Measurements from ENCODE around the gene CDH4.

Gene CDH4

DNA sequence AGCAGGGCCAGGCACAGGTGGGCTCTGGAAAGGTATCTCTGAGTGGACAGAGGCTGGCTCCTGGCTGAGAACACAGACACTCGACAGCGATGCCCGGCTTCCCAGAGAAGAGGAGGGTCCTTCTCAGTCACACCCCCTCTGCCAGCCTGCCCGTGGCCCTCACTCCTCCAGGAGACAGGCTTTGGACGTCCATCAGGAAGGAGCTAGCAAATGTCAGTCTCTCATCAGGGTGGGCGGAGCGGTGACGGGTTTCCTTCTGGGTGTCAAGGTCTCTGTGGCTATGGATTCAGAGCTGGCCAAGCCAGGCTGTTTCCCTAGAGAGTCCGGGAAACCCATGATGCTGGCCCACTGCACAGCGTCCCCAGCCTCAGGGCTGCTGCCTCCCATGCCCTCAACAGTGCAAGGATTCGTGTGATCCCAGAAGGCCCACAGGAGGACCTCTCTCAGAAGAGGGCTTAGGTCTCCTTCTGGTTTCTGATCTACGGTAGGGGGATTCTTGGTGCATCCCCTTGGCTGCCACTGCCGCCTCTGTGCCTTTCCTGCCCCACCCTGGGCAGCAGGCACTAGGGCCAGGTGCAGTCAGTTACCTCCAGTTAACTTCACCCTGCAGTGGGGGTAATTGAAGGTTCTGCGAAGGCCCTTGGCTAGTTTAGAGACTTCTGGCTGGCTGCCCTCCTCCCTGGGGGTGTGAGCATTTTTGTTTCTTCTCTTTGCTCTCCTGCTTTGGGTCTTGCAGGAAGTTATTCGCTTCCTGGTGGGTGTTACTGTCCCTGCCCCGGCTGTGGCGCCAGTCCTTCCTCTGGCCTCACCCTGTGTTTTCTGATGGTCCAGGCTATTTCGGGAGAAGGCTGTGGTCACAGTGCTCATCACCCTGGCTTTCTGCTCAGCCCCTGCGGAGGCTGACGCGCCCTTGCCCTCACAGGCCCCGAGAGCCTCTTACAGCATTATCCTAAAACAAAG lies 80.2 kb downstream of the CDH4 start:
- DNase-seq, result no peak

DNA sequence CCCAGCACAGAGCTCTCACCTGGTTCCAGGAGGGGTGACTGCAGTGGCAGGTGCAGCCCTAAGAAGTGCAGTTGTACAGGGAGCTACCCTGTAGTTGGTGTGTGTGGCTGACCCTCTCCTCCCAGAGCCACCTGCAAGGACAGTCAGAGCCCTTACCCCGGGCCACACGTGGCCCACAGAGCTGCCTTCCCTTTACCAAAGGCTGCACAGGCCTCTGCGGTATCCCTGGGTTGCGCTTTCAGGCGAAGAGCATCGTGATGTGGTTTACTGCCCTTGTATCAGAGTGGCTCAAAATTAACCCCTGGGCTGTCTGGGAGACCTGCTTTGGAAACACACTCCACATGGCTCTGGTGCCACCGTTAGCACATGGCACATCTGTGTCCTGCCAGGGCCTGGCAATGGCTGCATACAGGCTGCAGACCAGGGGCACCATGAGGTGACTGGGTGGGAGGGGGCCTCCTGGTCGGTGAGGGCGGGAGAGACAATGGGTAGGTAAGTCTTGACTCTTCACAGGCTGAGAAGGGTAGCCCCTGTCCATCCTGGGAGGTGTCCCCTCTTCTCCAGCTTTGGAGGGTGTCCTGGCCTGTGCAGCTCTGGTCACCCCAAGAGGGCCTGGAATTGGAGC lies 81.5 kb downstream of the CDH4 start:
- DNase-seq, result no peak

DNA sequence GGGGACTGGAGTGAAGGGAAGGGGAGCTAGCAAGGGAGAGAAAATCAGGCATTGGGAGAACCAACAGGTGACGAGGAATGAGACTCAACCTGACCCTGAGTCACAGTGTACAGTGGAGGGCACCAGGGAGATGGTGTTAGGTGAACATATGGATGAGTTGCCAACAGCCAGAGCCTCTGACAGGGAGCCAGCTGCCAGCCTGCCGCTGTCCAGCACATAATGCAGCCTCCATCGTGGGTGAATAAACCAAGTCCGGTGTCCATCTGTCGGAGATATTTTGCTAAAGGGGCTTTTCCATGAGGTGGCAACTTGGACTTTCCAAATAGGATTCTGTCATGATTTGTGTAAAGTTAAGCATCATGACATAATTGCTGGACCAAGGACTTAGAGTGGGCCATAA lies 88.1 kb downstream of the CDH4 start:
- DNase-seq, result no peak

DNA sequence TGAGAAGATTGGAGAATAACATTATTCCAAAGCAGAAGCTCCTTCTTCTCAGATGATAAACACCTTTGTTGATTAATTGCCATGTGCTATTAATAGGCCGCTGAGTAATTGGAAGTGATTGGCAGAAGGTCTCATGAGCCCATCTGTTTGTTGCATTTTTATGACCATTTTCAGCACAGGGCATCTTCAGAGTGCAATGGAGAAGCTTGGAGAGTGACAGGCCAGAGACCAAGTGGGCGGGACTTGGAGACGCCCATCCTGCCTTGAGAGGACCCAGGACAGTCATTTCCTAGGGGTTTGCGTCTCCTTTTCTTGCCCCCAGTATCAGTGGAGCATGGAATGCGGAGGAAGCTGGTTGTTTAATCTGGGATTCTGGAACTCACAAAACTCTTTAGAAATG lies 89.5 kb downstream of the CDH4 start:
- no peak for DNase-seq

DNA sequence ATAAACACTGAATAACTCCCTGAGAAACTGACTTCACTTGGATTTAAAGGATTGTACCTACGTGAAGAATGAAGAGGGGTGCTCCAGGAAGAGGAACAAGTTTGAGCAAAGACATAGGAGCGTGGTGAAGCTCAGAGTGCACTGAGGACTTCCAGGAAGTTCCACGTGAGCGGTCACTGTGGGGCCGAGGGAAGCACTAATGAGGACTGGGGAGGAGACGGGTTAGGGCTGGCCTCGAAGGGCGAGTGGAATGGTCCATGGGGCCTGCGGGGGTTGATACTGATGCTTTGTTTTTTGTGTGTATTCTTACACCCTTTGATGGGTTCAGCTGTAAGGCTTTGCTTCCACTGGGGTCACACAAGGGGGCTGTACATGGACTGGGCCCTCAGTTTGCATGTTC lies 91.9 kb downstream of the CDH4 start:
- no peak for DNase-seq

DNA sequence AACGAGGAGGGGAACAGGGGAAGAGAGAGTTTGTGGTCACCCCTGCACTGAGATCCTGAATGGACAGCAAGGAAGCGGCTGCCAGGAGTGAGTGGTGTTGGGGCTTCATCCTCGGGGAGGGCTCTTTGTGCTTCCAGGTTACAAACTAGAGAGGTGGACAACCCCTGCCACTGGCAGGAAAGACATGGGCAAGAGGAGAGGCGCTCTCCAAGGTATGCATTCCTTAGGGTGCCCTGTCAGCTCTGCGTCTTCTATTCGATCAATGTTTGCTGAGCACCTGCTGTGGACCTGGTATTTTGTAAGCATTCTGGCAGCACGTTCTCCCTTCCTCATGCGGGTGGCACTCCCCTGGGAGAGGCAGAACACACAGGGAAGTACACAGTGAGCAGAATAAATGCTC lies 93.6 kb downstream of the CDH4 start:
- no peak for DNase-seq

DNA sequence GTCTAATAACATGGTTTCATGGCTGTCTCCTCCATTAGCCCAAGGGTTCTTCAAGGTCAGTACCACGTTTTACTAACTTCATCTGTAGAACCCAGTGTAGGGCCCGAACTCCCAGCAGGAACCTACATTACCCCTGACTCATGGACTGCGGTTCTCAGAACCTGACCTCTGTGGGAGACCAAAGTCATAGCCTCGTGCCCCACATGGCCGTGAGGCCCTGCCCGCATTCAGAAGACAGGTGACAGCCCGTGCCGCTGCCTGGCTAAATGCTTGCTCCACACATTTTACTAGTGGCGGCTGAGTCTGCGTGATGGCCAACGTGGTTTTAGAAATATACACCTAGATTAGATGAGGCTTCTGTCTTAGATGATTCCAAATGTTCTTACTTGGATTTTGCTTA lies 94.9 kb downstream of the CDH4 start:
- no peak for DNase-seq

DNA sequence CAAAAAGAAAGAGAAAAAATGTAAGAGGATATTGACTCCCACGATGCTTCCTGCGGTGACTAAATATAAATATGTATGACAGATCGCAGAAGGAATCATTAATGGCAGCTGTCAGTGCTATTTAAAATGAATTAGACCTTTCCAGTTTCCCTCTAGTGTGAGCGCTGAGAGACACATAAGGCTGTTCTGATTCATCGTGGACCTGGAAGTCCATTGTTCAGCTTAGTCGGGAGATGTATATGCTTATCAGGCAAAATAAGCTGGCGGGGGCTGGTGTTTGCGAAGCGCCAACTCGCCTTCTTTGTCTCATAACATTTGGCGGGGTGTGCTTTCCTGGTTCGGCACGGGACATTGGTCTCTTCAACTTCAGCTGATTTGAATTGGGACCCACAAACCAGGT lies 95.4 kb downstream of the CDH4 start:
- DNase-seq, result no peak

DNA sequence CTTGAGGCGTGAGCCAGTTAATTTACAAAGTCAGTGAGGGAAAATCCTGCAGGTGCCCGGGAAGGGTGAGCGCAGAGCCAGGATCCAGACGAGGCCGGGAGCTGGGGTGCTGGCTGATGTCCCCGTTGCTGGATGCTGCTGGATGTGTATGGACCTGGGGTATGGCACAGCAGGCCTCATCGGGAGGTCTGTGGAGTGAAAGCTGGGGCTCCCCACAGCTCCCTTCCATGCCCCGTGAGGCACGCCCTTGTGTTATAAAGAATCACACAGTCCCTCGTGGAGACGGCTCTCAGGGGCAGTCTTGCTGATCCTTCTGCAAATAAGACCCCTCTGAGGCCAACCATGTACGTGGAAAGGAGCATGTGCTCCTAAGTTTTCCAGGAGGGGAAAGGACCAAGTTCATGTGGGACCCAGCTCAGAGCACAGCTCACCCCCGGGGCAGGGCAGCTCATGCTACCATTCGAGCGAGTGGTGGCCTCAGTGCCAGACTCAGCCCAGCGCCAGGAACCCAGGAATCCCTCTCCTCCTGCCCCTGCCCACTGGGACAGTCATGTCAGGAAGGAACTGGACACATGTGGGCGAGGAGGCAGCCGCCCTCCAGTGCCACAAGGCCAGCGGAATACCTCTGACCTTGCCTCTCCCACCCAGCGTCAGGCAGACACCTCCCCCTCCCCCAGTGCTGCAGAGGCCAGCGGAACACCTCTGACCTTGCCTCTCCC lies 97.5 kb downstream of the CDH4 start:
- DNase-seq, result no peak

DNA sequence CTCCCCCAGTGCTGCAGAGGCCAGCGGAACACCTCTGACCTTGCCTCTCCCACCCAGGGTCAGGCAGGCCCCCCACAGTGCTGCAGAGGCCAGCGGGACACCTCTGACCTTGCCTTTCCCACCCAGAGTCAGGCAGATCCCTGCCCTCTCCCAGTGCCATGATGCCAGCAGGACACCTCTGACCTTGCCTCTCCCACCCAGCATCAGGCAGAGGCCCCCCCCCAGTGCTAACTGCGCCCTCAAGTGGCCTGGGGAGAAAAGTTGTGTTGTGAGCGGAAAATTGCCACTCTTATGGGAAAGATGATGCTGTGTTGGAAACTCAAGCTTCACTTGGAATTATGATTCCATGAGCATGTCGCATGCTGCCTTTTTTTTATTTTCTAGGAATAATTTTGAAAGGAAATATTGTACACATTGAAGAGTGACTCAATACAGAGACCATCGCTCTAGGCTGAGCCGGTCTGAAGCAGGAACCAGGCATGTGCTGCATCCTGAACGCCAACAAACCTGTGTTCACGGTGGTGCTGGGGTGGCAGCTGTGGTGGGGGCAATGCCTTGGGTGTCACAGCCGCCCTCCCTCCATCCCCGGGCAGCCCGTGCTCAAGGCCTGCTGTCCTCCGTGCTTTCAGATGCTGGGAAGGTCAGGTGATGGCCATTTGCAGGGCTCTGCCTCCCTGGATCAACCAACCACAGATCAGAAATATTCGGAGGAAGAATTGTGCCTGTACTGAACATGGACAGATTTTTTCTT lies 98.6 kb downstream of the CDH4 start:
- no peak for DNase-seq

DNA sequence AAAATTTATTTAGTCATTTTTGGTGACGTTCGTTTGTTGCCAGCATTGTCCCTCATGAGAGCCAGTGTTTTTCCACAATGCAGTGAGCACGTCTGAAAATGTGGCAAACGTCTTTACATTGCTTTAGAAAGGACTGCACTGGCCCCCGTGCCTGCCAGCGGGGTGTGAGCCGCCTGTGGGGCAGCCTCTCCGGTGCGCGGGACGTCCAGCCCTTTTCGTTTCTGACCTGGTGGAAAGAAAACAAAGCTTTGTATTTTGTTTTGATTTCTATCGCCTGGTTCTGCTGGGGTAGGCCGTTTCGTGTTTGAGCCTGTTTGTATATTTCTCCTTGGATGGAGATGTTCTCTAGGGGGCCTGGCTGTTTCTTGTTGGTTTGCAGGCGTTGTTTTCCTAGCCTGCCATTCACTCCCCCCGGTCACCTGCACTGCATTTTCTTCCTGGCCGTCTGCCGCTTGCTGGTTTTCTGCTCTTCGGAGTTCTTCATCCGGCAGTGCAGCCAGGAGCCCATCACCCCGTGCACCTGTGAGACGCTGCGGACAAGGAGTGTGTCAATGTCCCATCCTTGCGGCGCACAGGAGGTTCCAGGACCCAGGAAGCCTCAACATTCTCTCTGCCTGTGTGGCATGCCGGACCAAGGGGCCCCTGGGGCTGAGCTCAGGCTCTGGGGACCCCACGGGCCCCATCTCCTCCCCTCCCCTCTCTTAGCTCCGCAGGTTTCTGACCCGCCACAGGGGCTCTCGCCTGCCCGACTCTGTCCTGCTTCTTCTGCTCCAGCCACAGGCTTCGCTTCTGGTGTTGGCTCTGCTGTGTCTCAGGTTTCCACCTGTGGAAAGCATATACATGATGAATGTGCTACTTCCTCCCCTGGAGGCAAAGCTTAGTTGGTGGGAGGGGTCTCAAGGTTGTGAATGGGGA lies 100.5 kb downstream of the CDH4 start:
- no peak for DNase-seq

DNA sequence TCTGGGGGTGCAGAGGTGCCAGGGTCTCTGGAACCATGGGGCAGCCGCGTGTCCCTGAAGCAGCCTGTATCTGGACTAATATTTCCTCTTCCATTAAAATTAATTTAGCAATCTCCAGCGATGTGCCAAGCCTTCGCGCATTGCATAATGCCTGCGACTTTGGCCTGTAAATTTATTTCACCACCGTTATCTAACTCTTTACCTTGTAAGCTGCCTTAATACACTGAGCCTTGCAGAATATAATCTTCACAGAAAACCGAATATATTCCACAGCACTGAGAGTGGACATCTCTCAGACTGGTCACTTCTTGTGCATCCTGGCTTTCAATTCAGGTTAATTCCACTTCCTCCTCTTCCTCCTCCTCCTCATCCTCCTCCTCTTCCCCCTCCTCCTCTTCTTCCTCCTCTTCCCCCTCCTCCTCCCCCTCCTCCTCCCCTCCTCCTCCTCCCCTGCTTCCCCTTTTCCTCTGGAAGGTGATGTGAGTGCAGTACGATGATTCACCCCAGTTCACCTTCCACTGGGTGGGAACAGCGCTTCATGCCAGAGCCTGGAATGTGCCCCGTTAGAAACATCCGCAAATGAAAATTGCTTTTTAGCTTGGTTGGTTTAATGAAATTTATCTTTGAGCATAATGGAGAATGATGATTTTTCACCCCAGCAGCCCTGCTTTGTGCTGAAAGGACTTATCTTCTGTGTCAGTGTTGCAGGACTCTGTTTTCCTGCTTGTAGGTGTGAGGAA lies 101.4 kb downstream of the CDH4 start:
- DNase-seq, result no peak

DNA sequence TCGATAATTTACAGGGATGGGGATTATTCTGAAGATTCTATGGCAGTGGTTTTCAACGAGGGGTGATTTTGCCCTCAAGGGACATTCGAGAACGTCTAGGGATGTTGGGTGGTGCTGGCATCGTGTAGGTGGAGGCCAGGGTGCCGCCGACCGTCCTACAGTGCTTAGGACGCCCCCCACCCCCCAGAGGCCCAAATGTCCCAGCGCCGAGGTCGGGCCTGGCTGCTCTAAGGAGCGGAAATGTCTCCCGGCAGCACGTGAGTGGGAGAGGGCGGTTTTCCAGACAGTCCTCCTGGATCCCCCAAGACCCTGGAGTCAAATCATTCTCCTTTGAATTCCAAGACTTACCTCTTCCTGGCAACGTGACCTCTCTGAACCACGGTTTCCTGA lies 101.9 kb downstream of the CDH4 start:
- no peak for DNase-seq

DNA sequence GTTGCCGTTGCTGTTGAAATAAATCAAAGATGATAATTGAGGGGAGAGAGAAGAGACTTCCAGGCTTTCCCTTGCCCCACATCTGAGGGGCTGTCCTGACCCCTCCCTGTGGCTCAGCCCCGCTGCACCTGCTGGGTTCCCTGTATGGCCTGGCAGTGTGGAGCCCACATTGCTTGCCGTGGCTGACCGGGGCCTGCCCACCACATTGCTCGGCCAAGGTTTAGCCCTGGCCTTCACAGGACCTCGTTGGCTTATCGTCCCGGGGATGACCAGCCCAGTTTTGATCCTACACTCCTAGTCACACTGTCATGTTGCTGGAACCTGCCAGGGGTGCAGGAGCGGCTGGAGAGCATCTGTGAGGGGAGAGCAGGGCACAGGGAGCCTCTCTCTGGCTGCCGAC lies 102.4 kb downstream of the CDH4 start:
- no peak for DNase-seq

DNA sequence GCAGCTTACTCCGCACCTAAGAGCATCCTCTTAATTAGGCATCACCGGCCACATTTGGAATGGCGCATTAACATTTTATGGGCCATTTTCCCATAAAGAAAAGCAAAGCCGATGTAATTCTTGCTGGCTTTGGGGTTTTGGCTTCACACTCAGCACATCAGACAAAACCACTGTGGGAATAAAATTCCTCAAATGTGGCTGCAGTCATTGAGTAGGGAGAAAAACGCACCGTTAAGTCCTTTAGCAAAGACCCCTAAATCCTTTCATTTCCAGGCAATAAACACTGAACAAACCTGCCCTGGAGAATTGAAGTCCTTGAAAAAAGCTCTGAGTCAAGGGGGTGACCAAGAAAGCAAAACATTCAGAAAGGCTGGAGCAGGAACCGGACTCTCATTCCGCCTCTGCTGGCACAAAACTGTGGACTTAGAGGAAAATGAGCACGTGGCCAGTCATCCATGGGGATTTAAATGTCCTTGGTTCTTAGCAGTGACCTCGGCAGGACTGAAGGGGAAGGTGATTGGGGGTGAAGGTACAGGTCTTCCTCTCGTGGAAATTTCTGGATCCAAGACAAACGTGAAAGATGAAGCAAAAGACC lies 102.9 kb downstream of the CDH4 start:
- DNase-seq, result no peak

DNA sequence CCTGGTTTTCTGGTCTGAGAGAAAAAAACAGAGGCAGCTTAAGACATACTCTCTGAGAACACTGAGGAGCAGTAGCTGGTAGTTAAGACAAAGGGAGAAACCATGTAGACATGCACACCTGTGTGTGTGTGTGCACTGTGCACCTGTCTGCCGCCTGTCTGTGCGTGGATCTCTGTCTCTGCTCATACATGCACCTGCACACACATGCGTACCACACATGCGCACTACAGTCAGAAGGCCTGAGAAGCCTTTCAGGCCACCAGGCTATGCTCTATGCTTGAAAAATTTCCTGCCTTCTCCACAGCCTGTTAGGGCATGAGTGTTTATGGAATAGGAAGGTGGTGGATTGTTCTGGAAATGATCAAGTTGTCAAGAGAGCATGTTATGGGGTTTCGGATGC lies 103.5 kb downstream of the CDH4 start:
- no peak for DNase-seq

DNA sequence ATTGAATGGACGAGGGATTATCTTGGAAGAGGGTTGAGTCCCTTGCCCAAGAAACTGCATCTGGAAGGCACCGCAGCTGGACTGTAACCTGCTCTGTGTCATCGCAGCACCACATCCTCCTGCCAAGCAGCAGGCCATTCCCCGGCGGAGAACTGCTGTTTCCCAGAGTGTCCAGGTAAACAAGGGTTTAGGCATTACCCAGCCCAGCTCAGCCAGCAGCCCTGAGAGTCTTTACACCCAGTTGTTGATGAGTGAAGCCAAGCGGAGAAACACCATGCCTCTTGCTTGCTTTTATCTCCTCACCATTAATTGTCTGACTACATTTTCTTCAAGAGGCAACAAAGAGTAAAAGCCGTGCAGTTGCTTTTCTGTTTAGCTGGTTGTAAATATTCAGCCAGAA lies 104.1 kb downstream of the CDH4 start:
- no peak for DNase-seq

DNA sequence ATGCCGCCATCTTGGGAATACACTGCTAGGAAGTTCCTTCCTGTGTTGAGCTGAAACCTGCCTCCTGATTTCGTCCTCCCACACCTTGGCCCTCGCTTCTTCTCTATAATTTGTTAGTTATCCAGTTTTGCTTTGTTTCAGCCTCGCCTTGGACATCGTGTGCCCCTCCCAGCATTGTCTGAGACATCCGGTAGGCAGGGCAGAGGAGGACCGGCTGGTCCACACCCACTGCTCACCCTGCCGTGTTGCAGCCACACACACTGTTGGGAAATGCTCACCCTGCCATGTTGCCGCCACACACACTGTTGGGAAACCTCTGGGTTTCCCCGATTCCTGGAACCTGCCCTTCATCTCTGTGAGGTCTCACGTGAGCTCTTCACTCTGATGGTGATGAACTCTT lies 105.1 kb downstream of the CDH4 start:
- no peak for DNase-seq

DNA sequence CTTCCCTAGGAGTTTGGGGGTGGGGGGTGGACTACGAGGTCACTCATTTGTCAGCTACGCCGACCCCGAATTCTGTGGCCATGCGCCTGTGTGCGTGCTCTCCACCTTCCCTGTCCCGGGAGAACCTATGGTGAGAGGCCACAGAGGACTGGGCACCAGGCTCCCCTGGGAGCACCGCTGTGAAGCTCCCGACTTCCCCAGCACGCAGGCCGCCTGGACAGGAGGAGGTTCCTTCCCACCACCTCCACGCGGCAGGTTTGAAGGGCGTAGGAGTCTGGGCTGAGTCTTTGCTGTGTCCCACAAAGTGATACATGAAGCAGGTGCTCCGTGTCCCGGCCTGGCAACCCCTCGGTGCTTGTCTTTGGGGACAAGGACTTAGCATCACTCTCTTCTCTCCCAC lies 107.2 kb downstream of the CDH4 start:
- DNase-seq, result no peak

DNA sequence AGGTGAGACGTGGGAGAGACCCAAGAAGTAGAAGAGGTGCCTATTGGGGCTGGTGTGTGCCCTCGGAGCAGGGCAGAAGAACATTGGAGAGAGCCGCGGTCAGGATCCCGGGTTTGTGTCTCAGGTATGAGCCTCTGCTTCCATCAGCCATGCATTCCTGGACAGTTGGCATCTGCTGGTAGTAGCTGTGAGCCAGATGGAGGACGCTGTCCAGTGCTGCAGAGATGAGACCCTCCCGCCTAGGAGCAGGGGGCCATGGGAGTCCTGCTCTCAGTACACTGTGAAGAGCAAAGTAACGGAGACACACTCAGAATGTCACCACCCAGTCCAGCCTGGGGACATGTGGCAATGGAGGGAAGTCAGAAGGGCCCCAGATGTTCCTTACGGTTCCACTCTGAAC lies 108.2 kb downstream of the CDH4 start:
- DNase-seq, result no peak

DNA sequence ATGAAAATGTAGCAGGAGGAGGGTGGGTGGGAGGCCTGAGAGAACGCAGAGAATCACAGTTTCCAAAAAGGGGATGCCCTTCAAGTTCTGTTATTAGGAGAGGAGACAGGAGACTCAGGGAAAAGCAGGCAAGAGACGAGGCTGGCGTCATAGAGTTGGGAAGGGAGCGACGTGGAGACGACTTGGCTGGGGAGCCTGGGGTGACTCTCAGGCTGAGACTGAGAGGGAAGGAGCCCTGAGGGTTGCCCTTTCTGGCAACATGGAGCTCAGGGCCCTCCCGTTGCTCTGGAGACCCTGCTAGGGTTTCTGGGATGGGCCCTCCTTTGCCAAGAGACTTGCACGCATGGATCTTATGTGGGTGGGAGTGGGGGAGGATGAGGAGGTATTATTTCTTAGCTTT lies 108.9 kb downstream of the CDH4 start:
- DNase-seq, result no peak

All from SHP77 (cell line).